Measurements from ENCODE around the gene KCNAB1. TPM values are rescaled to one million over a fixed set of nuclear protein-coding genes. Genes with fewer than 3 reads are reported as not detected.
"Not testable (repeated sequence)": the region's sequence is repeated elsewhere in the genome, so short reads cannot be mapped to it uniquely, and the experiment has no call there.

The KCNAB1 gene
- total RNA-seq, 3 donors from 2014 or later (not counting 1 experiment from before 2014, with no cell fraction given) = not detected

DNA sequence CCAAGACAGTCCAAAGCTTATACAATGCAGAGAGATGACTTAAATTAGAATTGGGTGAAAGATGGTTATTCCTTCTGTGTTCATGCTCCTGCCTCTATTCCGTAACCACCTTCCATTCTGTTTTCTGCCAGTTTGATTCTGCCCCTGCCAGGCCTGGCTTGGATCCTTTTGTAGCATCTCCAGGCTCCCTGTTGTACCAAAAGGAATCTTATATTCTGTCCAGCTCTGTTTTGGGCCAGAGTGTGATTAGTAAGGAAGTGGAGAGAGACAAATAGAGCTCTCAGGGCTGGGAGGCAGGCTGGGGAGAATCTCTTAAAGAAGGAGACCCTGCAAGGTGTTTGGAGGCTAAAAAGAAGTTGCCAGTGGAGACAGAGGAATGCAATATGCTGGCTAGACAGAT lies 63.8 kb downstream of the KCNAB1 start:
- DNase-seq = no peak

DNA sequence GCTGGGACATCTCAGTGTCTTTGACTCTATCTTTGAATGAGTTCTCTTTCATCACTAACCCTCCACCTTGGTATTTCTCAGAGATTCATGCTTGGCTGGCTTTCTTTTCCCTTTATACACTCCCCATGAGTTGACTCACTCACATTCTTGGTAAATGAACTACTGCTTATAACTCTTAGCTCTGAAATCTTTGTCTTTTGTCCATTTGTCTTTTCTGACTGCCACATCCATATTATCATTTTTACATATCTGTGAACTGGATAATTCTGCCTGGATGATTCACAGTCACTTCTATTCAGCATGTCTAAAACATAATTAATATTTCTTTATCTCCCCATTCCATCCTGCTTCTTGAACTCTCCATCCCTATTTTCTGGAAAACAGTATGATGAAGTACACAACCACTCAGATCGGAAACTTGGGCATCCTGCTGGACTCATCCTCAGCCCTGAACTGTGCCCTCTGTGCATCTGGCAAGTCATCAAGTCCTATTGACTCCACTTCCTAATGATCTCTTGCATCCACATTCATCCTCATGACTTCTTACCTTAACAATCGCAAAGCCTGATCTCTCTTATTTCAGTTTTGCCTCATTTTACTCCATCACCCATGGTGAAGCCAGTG lies 66.9 kb downstream of the KCNAB1 start:
- Mint-ChIP-seq H3K36me3 (no peaks in the 10 kb centered on the region), H3K4me1 (no peaks in the 10 kb centered on the region), H3K4me3 (no peak overlapping the region), H3K27me3 (ENCODE audit: low read depth in 2 of 2) (peaks cover 0 to 11% of the 10 kb centered on the region in 2 donors), H3K9me3 (no peaks in the 10 kb centered on the region), H3K27ac (no peak overlapping the region)
- intact Hi-C loops (cut with micrococcal nuclease) = no loop called here
- Histone ChIP-seq H3K4me3 (ENCODE audit: low read length) (no peak overlapping the region), H3K4me1 (ENCODE audit: control insufficient read depth, insufficient read depth, low read length) (no peaks in the 10 kb centered on the region), H3K9me3 (ENCODE audit: control insufficient read depth, insufficient read depth, low read length) (no peaks in the 10 kb centered on the region), H3K36me3 (ENCODE audit: control insufficient read depth, insufficient read depth, low read length) (no peaks in the 10 kb centered on the region), H3K27ac (ENCODE audit: low read length) (no peak overlapping the region), H3K27me3 (ENCODE audit: control insufficient read depth, insufficient read depth, low read length) (no peaks in the 10 kb centered on the region)
- 97% methylated on average over 2 of the region's 2 CpGs for WGBS (ENCODE audit: insufficient coverage)
- DNase-seq (no peak), ATAC-seq (no peak)
- TF ChIP-seq, protein P1, sequence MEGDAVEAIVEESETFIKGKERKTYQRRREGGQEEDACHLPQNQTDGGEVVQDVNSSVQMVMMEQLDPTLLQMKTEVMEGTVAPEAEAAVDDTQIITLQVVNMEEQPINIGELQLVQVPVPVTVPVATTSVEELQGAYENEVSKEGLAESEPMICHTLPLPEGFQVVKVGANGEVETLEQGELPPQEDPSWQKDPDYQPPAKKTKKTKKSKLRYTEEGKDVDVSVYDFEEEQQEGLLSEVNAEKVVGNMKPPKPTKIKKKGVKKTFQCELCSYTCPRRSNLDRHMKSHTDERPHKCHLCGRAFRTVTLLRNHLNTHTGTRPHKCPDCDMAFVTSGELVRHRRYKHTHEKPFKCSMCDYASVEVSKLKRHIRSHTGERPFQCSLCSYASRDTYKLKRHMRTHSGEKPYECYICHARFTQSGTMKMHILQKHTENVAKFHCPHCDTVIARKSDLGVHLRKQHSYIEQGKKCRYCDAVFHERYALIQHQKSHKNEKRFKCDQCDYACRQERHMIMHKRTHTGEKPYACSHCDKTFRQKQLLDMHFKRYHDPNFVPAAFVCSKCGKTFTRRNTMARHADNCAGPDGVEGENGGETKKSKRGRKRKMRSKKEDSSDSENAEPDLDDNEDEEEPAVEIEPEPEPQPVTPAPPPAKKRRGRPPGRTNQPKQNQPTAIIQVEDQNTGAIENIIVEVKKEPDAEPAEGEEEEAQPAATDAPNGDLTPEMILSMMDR (IDR thresholded peaks at IDR 0.05) = no peak

More for the DNA sequence above, 63.8 kb downstream of the KCNAB1 start:
- Mint-ChIP-seq H3K9me3 (no peaks in the 10 kb centered on the region), H3K27me3 (ENCODE audit: low read depth in 2 of 2) (peaks cover 8 to 11% of the 10 kb centered on the region in 2 donors), H3K4me3 (no peak overlapping the region), H3K4me1 (no peaks in the 10 kb centered on the region), H3K27ac (no peak overlapping the region), H3K36me3 (no peaks in the 10 kb centered on the region)
- H3K4me1 ChIP-seq (ENCODE audit: control insufficient read depth, insufficient read depth, low read length) = no peaks in the 10 kb centered on the region
- H3K36me3 ChIP-seq (ENCODE audit: control insufficient read depth, insufficient read depth, low read length) = no peaks in the 10 kb centered on the region
- no peak for ATAC-seq
- H3K4me3 ChIP-seq (ENCODE audit: low read length) = no peak overlapping the region
- H3K9me3 ChIP-seq (ENCODE audit: control insufficient read depth, insufficient read depth, low read length) = no peaks in the 10 kb centered on the region
- no peak overlapping the region for H3K27ac ChIP-seq (ENCODE audit: low read length)
- 100% methylated on average over 1 of the region's 1 CpG for WGBS (ENCODE audit: insufficient coverage)
- intact Hi-C loops (cut with micrococcal nuclease) = no loop called here
- H3K27me3 ChIP-seq (ENCODE audit: control insufficient read depth, insufficient read depth, low read length) = no peaks in the 10 kb centered on the region
- TF ChIP-seq, protein P1 (IDR thresholded peaks at IDR 0.05) = no peak

DNA sequence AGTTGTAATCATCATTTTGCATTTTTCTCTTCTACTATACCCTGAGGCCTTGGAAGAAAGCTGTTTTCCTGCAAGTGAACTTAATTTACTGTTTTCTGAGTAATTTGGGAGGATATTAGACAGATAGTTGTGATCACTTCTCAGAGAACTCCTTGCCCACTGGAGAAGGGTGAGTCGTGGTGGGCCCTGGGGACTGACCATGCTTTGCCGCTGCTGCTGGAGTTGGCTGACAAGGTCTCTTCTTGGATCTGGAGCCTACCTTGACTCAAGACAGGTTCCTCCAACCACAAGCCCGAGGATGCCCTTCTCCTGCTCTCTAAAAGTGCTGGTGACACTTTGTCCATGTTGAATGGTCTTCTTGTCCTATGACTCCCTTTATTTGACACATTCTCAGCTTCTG lies 68.4 kb downstream of the KCNAB1 start:
- TF ChIP-seq, protein P1 (IDR thresholded peaks at IDR 0.05) = no peak
- H3K27ac ChIP-seq (ENCODE audit: low read length) = no peak overlapping the region
- no peak for DNase-seq
- H3K36me3 ChIP-seq (ENCODE audit: control insufficient read depth, insufficient read depth, low read length) = no peaks in the 10 kb centered on the region
- no peak for ATAC-seq
- H3K9me3 Mint-ChIP-seq = no peaks in the 10 kb centered on the region
- H3K9me3 ChIP-seq (ENCODE audit: control insufficient read depth, insufficient read depth, low read length) = no peaks in the 10 kb centered on the region
- no peaks in the 10 kb centered on the region for H3K4me1 Mint-ChIP-seq
- H3K4me1 ChIP-seq (ENCODE audit: control insufficient read depth, insufficient read depth, low read length) = no peaks in the 10 kb centered on the region
- no peak overlapping the region for H3K4me3 Mint-ChIP-seq
- no peaks in the 10 kb centered on the region for H3K27me3 ChIP-seq (ENCODE audit: control insufficient read depth, insufficient read depth, low read length)
- no peaks in the 10 kb centered on the region for H3K36me3 Mint-ChIP-seq
- intact Hi-C loops (cut with micrococcal nuclease) = no loop called here
- peaks cover 0 to 11% of the 10 kb centered on the region in 2 donors for H3K27me3 Mint-ChIP-seq (ENCODE audit: low read depth in 2 of 2)
- no peak overlapping the region for H3K4me3 ChIP-seq (ENCODE audit: low read length)
- H3K27ac Mint-ChIP-seq = no peak overlapping the region
- 90% methylated on average over 3 of the region's 3 CpGs for WGBS (ENCODE audit: insufficient coverage)

DNA sequence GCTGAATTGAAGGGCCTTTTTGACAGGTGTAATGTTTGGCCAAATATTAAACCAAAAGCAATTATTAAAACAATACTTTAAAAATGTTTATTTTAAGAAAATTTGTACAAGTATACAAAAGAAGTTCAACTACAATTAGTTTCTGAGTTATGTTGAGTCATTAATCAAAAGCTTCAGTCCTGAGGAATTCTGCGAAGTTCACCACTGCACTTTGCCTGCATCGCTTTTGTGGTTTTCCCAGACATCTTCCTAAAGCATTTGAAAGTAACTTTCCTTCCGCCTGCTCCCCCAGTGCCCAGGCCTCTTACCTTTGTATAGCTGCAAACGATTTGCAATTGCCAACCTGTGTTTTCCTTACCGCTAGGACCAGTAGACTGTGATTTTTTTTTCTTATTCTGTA lies 69.5 kb downstream of the KCNAB1 start:
- Histone ChIP-seq H3K9me3 (ENCODE audit: control insufficient read depth, insufficient read depth, low read length) (no peaks in the 10 kb centered on the region), H3K27ac (ENCODE audit: low read length) (no peak overlapping the region), H3K36me3 (ENCODE audit: control insufficient read depth, insufficient read depth, low read length) (no peaks in the 10 kb centered on the region), H3K4me3 (ENCODE audit: low read length) (no peak overlapping the region), H3K4me1 (ENCODE audit: control insufficient read depth, insufficient read depth, low read length) (no peaks in the 10 kb centered on the region), H3K27me3 (ENCODE audit: control insufficient read depth, insufficient read depth, low read length) (no peaks in the 10 kb centered on the region)
- TF ChIP-seq, protein P1 (IDR thresholded peaks at IDR 0.05) = no peak
- 68% methylated on average over 4 of the region's 5 CpGs for WGBS (ENCODE audit: insufficient coverage)
- Mint-ChIP-seq H3K9me3 (no peaks in the 10 kb centered on the region), H3K27ac (no peak overlapping the region), H3K27me3 (ENCODE audit: low read depth in 2 of 2) (peaks cover 0 to 11% of the 10 kb centered on the region in 2 donors), H3K4me1 (no peaks in the 10 kb centered on the region), H3K4me3 (no peak overlapping the region), H3K36me3 (no peaks in the 10 kb centered on the region)
- ATAC-seq (no peak), DNase-seq (no peak)
- intact Hi-C loops (cut with micrococcal nuclease) = no loop called here

DNA sequence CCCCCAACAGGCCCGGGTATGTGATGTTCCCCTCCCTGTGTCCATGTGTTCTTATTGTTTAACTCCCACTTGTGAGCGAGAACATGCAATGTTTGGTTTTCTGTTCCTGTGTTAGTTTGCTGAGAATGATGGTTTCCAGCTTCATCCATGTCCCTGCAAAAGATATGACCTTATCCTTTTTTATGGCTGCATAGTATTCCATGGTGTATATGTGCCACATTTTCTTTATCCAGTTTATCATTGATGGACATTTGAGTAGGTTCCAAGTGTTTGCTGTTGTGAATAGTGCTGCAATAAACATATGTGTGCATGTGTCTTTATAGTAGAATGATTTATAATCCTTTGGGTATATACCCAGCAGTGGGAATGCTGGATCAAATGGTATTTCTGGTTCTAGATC lies 74.6 kb downstream of the KCNAB1 start:
- H3K27me3 ChIP-seq (ENCODE audit: control insufficient read depth, insufficient read depth, low read length); H3K36me3 Mint-ChIP-seq; H3K4me3 Mint-ChIP-seq; H3K36me3 ChIP-seq (ENCODE audit: control insufficient read depth, insufficient read depth, low read length); H3K27me3 Mint-ChIP-seq (ENCODE audit: low read depth in 2 of 2); H3K27ac ChIP-seq (ENCODE audit: low read length); H3K9me3 ChIP-seq (ENCODE audit: control insufficient read depth, insufficient read depth, low read length); intact Hi-C loops (cut with micrococcal nuclease); ATAC-seq; H3K4me3 ChIP-seq (ENCODE audit: low read length); H3K4me1 ChIP-seq (ENCODE audit: control insufficient read depth, insufficient read depth, low read length); H3K9me3 Mint-ChIP-seq; H3K27ac Mint-ChIP-seq; DNase-seq; H3K4me1 Mint-ChIP-seq: not testable (repeated sequence)
- WGBS (ENCODE audit: insufficient coverage) = 88% methylated on average over 2 of the region's 2 CpGs

Data from natural killer cell (primary cell).